Immature natural killer cell (primary cell): Measurements from ENCODE around the gene MORN4. TPM values are rescaled to one million over a fixed set of nuclear protein-coding genes. Genes with fewer than 3 reads are reported as not detected.

Experiments
- DNase-seq, 3 donors: peaks; one replicate each; pipeline ENCODE4 v3.0.0; 2022; ENCODE audit warnings: mixed read lengths in 1 of 3
- H3K27ac Mint-ChIP-seq, 6 donors: one replicate each; pipeline ENCODE4 v1.8.0; 2020; ENCODE audit warnings: mixed read lengths in 6 of 6, mild to moderate bottlenecking in 5 of 6, inconsistent platforms in 4 of 6, moderate library complexity in 3 of 6
- H3K27me3 Mint-ChIP-seq, 3 donors: one replicate each; pipeline ENCODE4 v1.8.0; 2020 to 2021; ENCODE audit warnings: low read depth in 3 of 3, mild to moderate bottlenecking in 3 of 3, mixed read lengths in 3 of 3, moderate library complexity in 3 of 3, inconsistent platforms in 1 of 3
- H3K36me3 Mint-ChIP-seq, 3 donors: one replicate each; pipeline ENCODE4 v1.8.0; 2020; ENCODE audit warnings: mixed read lengths in 3 of 3, inconsistent platforms in 2 of 3, mild to moderate bottlenecking in 2 of 3
- H3K4me1 Mint-ChIP-seq, 2 donors: one replicate each; pipeline ENCODE4 v1.8.0; 2020; ENCODE audit warnings: inconsistent platforms in 2 of 2, mild to moderate bottlenecking in 2 of 2, mixed read lengths in 2 of 2, moderate library complexity in 1 of 2
- H3K4me3 Mint-ChIP-seq, 5 donors: one replicate each; pipeline ENCODE4 v1.8.0; 2020; ENCODE audit warnings: mild to moderate bottlenecking in 5 of 5, mixed read lengths in 5 of 5, inconsistent platforms in 3 of 5, moderate library complexity in 3 of 5
- H3K9me3 Mint-ChIP-seq, 6 donors: one replicate each; pipeline ENCODE4 v1.8.0; 2020; ENCODE audit warnings: mild to moderate bottlenecking in 6 of 6, mixed read lengths in 6 of 6, inconsistent platforms in 4 of 6, moderate library complexity in 3 of 6
- polyA plus RNA-seq, 3 donors: library from polyadenylated mRNA; unstranded; fragments of 300-500 nt; fragmentation: Illumina TruSeq; gene quantifications; one replicate each; pipeline ENCODE4 v1.2.3, GENCODE V29; 2021

Gene MORN4
- polyA plus RNA-seq, result 1 to 10 TPM in 2 of 3 donors, under 1 TPM in 1; 0.80 to 6.1 (median 1.1) TPM

DNA sequence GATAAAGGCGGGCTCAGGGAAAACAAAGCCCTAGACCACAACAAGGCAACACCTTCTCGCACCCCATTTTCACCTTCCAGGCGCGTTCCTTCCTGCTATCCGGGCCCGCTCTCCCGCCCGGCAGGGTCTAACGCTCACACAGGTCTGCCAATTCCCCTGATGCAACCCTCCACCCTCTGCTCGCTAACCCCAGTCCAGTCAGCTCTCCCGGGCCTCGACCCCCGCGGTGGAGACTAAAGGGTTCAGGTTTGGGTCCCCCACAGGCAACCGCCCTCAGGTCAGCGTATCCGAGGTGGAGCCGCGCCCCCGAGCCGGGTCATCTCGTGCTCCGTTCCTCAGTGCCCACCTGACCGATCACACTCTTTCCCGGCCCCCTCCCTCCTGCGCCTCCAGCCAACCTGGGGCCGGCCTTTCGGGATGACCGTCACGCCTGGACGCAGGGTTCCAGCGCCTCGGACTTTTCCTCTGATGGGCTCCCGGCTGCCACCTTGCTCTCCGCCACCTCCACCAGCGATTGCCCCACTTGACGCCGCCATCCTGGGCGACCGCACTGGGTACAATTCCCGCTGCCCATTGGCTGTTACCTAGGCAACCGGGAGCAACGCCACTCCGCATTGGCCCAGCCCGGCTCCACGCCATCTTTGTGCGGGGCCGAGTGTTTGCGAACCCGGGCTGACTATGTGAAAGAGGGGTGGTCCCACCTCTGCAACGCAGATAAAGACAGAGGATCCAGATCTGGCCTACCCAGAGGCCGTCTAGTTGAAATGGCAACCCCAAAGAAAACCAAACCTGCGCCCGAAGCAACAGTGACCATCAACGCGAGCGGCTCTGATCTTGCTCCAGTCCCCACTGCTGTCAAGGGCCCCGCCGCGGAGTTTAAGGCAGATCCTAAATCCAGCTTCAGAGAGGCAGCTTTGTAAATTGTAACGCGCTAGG is at the start of gene MORN4:
Gene MORN4, minus strand, starts transcription at position 552 of the 936 bp plus-strand sequence. CDS start 13,847 bp downstream, outside the sequence.
- peak within 1 kb of the TSS; percentile 95 to 100 (median 95) for H3K4me3 Mint-ChIP-seq
- H3K4me1 Mint-ChIP-seq, result peaks cover 13 to 17% of the 10 kb centered on the region in 2 donors
- no peaks in the 10 kb centered on the region for H3K9me3 Mint-ChIP-seq
- H3K36me3 Mint-ChIP-seq, result peaks cover 0 to 4% (median 0%) of the 10 kb centered on the region in 3 donors
- peaks cover 8 to 12% (median 11%) of the 10 kb centered on the region in 3 donors for H3K27me3 Mint-ChIP-seq
- peak; percentile 89 to 91 (median 90) for DNase-seq
- H3K27ac Mint-ChIP-seq, result peak within 1 kb of the TSS; percentile 47 to 92 (median 84)

DNA sequence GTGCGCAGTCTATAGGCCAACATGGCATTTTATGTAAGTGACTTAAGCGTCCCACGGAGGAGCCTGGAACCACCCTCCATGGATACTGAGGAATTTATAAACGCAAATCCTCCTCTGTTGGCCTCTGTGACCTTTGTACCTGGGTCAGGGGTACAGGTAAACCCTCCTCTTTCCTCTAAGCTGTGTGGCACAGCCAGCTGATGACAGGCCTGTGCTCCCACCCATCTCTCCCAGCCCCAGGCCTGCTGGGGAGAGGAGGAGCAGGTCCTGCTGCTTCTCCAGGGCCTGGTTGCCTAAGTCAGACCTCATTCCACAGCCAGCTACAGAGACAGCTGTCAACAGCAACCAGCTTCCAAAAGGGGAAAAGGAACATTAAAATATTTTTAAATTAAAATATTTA is 48.7 kb upstream of the MORN4 start:
- H3K9me3 Mint-ChIP-seq, result no peaks in the 10 kb centered on the region
- H3K27ac Mint-ChIP-seq, result no peak overlapping the region
- H3K27me3 Mint-ChIP-seq, result peaks cover 0 to 6% (median 2%) of the 10 kb centered on the region in 3 donors
- DNase-seq, result no peak
- H3K36me3 Mint-ChIP-seq, result no peaks in the 10 kb centered on the region
- peaks cover 9 to 15% of the 10 kb centered on the region in 2 donors for H3K4me1 Mint-ChIP-seq
- H3K4me3 Mint-ChIP-seq, result no peak overlapping the region

DNA sequence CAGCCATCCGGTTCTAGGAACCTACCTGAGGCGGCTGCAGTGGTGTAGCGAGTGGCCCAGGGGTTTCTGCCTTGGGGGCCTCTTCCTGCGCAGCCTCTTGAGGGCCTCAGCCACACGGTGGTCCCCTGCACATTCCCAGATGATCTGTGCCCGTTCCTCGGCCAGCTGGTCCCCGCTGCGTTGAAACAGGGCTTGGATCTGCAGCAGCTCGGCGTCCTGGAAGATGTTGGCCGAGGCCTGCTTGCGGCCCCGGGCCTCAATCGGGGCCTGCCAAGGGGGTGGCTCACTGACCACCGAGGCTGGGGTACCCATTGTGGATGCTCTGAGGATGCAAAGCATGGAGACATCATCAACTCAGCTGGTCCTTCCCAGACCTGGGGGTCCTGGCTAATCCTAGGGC is 46.3 kb upstream of the MORN4 start:
- peaks cover 0 to 6% (median 2%) of the 10 kb centered on the region in 3 donors for H3K27me3 Mint-ChIP-seq
- peaks cover 0 to 7% (median 3%) of the 10 kb centered on the region in 3 donors for H3K36me3 Mint-ChIP-seq
- no peak for DNase-seq
- H3K4me3 Mint-ChIP-seq, result no peak overlapping the region
- H3K9me3 Mint-ChIP-seq, result no peaks in the 10 kb centered on the region
- H3K27ac Mint-ChIP-seq, result no peak overlapping the region
- no peaks in the 10 kb centered on the region for H3K4me1 Mint-ChIP-seq

DNA sequence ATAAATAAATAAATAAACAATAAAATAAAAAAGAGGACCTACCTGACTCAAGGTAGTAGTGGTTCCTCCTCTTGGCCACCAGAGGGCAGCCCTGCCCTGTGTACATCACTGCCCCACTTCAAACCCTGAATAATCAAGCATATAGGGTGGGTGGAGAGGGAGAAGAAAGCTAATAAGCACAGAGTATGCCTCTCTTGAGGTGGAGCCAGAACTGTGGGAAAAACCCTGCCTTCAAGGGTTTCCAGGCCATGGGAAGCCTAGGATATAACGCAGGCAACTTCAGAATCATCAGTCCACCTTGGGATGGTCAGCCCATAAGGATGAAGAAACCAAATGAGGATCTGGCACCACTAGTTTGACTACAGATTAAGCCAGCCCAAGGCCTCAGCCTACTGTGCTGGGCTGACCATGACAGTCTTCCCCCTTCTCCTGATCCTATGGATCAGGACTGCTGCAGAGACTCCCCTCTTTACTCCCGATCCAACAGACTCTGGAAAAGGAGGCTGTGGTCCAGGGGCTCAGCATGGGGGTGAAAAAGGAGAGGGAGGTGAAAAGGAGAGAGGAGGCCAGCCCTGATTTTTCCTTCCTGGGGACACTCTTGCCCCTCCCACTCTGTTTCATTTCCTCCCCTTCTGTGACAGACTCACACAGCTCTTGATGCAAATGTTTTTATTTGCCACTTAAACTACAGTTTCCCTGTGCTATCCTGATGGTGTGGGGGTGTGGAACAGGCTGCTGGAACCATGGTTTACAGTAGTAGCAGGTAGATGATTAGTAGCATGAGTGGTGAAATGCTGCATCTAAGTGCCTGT is 43.7 kb upstream of the MORN4 start:
- DNase-seq, result peak; percentile 46 to 55 (median 48)
- no peaks in the 10 kb centered on the region for H3K9me3 Mint-ChIP-seq
- no peaks in the 10 kb centered on the region for H3K4me1 Mint-ChIP-seq
- peaks cover 6 to 23% (median 7%) of the 10 kb centered on the region in 3 donors for H3K36me3 Mint-ChIP-seq
- H3K27me3 Mint-ChIP-seq, result peaks cover 3 to 5% (median 5%) of the 10 kb centered on the region in 3 donors
- no peak overlapping the region for H3K4me3 Mint-ChIP-seq
- H3K27ac Mint-ChIP-seq, result peak overlapping the region in 4 of 6 donors; percentile 59 to 69 (median 67)

DNA sequence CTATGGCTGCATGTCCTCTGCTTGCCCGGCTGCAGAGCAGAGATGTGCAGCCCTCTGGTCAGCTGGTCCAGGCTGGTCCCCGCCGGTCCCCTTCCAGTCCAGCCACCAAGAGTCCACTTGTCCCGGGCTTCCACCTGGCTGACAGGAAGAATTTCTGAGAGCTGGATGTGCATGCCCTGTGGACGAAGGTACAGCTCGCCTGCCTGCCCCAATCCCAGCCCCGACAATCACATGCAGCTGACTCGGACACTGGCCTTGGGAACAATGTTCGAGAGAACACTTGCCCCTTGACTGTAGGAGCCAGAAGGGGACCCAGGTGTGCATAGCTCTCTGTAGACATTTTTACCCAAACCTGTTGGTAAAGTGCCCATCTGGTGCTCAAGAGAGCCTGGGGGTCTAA is 41.9 kb upstream of the MORN4 start:
- Mint-ChIP-seq H3K27me3 (peaks cover 3 to 5% (median 5%) of the 10 kb centered on the region in 3 donors), H3K27ac (no peak overlapping the region), H3K9me3 (no peaks in the 10 kb centered on the region), H3K4me3 (no peak overlapping the region), H3K36me3 (peaks cover 10 to 28% (median 10%) of the 10 kb centered on the region in 3 donors), H3K4me1 (no peaks in the 10 kb centered on the region)
- no peak for DNase-seq

DNA sequence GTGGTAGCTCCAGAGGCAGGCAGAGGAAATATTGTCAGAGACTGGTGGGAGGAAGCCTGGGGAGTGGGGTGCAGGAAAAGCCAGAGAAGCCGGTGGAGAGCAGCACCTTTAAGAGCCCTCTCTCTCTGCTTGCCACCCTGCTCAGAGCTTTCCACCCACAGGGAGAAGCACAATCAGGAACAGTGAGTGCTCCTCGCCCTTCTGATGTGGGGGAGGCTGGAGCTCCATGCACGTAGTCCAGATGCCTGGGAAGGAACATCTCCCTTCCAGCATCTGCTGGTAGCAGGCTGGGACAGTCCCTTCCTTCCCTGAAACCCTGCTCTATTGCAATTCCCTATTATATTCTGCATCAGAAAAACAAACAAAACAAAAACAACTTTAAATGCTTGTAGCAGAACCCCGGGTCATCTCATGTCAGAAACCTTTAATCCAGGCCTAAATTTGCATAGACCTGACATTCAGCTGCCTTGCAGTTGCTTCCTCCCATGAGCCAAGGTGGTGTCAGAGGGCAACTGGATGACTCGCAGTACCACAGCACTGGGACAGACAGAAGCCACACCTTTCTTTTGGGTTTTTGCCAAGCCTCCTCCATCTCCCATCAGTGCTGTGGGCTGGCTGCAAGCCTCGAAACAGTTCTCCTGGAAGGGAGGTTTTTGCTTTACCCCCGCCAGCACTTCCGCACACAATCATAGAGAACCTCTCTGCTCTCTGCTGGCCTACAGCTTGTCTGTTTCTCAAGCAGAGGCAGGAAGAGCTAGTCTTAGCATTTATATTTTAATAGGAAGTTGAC is 40.6 kb upstream of the MORN4 start:
- no peak overlapping the region for H3K27ac Mint-ChIP-seq
- no peak overlapping the region for H3K4me3 Mint-ChIP-seq
- no peak for DNase-seq
- H3K4me1 Mint-ChIP-seq, result no peaks in the 10 kb centered on the region
- H3K9me3 Mint-ChIP-seq, result no peaks in the 10 kb centered on the region
- peaks cover 10 to 32% (median 11%) of the 10 kb centered on the region in 3 donors for H3K36me3 Mint-ChIP-seq
- peaks cover 3 to 5% (median 5%) of the 10 kb centered on the region in 3 donors for H3K27me3 Mint-ChIP-seq

DNA sequence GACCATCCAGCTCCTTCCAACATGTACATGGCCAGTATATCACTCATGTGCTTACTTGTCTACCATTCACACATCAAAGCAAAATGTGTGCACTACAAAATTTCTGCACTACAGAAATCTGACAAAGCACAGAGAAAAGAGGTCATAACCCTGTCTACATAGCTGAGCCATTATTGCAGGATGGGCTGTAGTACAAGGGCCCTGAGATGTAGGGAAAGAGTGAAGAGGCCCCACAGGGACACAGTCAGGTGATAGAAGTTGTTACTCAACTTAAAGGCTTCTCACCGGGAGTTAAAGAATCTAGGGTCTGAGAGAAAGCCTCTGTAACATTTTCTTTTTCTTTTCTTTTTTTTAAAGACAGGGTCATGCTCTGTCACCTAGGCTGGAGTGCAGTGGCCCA is 36.3 kb upstream of the MORN4 start:
- Mint-ChIP-seq H3K36me3 (peaks cover 24 to 47% (median 24%) of the 10 kb centered on the region in 3 donors), H3K4me3 (no peak overlapping the region), H3K4me1 (peaks cover 11 to 12% of the 10 kb centered on the region in 2 donors), H3K9me3 (no peaks in the 10 kb centered on the region), H3K27ac (peak overlapping the region in 3 of 6 donors; percentile 35 to 71 (median 64)), H3K27me3 (peaks cover 3 to 5% (median 5%) of the 10 kb centered on the region in 3 donors)
- no peak for DNase-seq

DNA sequence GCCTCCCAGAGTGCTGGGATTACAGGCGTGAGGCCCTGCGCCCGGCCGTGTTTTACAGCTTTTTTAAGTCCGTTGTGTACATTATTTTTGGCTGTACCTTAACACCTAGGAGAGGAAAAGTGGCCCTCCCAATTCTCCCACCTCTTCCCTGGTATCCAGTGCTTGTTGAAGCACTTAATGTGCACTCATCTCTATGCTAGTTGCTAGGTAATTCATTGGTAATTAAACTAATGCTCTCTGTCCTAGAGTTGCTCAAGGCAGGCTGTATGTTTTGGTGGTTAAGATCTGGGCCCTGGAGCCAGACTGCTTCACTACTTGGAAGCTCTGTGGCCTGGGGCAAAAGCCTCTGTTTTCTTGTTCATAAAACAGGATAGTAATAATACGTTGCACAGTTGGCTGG is 34.2 kb upstream of the MORN4 start:
- H3K9me3 Mint-ChIP-seq, result no peaks in the 10 kb centered on the region
- no peak overlapping the region for H3K4me3 Mint-ChIP-seq
- H3K4me1 Mint-ChIP-seq, result peaks cover 11 to 12% of the 10 kb centered on the region in 2 donors
- no peak for DNase-seq
- peaks cover 2 to 3% (median 3%) of the 10 kb centered on the region in 3 donors for H3K27me3 Mint-ChIP-seq
- H3K36me3 Mint-ChIP-seq, result peaks cover 31 to 48% (median 35%) of the 10 kb centered on the region in 3 donors
- peak overlapping the region in 3 of 6 donors; percentile 1 to 56 (median 36) for H3K27ac Mint-ChIP-seq

DNA sequence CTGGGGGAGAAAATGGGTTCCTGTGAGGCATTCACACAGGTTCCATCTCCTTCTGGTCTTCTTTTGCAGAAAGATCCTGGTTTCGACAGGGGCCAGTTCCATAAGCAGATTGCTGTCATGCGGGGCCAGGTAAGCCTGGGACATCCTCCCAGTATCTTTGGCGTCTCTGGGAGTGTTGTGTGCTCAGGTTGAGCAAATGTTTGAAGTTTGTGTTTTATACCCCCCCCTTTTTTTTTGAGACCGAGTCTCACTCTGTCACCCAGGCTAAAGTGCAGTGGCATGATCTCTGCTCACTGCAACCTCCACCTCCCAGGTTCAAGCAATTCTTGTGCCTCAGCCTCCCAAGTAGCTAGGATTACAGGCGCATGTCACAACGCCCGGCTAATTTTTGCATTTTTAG is 33.7 kb upstream of the MORN4 start:
- Mint-ChIP-seq H3K4me3 (no peak overlapping the region), H3K4me1 (peaks cover 11 to 12% of the 10 kb centered on the region in 2 donors), H3K9me3 (no peaks in the 10 kb centered on the region), H3K27ac (no peak overlapping the region), H3K36me3 (peaks cover 31 to 48% (median 38%) of the 10 kb centered on the region in 3 donors), H3K27me3 (peaks cover under 1 to 3% (median 2%) of the 10 kb centered on the region in 3 donors)
- no peak for DNase-seq

DNA sequence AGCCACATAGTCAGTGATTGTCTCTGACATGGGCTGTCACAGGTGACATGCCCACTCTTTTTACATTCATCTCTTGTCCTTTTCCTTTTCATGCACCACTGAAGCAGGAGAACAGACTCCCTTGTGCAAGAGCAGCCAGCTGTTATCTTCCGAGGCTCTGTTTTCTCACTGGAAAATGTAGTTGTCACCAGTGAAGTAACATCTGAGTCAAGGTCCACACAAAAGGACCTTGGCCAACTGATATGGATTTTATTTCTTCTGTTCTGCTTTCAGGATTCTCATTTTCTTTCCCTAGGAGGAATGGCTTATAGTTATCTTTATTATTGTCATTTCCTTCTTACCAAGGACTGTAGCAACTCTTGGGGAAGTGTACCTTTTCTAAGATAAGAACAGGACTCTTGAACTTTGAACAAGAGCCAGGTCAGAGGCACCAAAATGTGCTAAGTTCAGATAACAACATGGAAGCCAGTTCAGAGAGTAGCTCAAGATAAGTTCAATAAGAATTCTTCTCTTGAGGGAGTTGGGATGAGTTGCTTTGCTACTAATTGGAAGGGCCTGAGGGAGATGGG is 31.1 kb upstream of the MORN4 start:
- no peak for DNase-seq
- H3K27me3 Mint-ChIP-seq, result peaks cover 0 to 3% (median 2%) of the 10 kb centered on the region in 3 donors
- H3K36me3 Mint-ChIP-seq, result peaks cover 28 to 43% (median 33%) of the 10 kb centered on the region in 3 donors
- peaks cover 11 to 14% of the 10 kb centered on the region in 2 donors for H3K4me1 Mint-ChIP-seq
- no peaks in the 10 kb centered on the region for H3K9me3 Mint-ChIP-seq
- peak overlapping the region in 2 of 6 donors; percentile 23 to 37 for H3K27ac Mint-ChIP-seq
- no peak overlapping the region for H3K4me3 Mint-ChIP-seq

DNA sequence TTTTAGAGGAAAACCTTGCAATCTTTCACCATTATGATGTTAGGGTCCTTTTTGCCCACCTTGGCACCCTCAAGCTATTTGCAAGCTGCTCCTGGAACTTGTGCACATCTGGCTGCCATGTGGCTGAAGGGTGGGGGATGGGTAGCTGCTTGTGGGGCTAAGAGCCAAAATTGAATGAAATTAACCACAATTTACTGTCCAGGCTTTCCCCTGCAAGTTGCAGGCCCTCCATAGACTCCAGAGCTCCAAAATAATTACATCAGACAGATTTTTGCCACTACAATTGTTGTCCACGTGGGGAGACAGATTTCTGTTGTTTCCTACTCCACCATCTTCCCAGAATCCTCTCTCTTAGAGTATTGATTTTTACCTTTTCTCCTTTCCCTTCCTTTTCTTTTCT is 26.3 kb upstream of the MORN4 start:
- DNase-seq, result no peak
- no peaks in the 10 kb centered on the region for H3K27me3 Mint-ChIP-seq
- H3K36me3 Mint-ChIP-seq, result peaks cover 35 to 43% (median 41%) of the 10 kb centered on the region in 3 donors
- H3K4me1 Mint-ChIP-seq, result peaks cover 0 to 5% of the 10 kb centered on the region in 2 donors
- H3K27ac Mint-ChIP-seq, result peak overlapping the region in 1 of 6 donors; percentile 69
- H3K4me3 Mint-ChIP-seq, result no peak overlapping the region
- H3K9me3 Mint-ChIP-seq, result no peaks in the 10 kb centered on the region

DNA sequence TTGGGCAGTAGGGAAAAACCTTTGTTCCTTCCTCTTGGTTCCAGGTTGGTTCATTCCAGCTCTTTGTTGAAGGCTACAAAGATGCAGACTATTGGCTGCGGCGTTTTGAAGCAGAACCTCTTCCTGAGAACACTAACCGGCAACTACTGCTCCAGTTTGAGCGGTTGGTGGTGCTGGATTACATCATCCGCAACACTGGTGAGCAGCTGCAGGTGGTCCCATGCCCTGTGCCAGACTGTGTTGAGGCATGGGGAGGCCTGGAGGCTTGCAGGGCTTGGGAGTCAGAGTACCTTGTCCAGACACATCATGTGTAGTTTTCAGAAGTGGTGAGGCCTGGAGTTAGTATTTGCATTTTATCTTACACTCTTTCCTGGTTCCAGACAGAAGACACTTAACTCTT is 23.5 kb upstream of the MORN4 start:
- Mint-ChIP-seq H3K27ac (peak overlapping the region in 3 of 6 donors; percentile 8 to 20 (median 20)), H3K4me3 (no peak overlapping the region), H3K27me3 (no peaks in the 10 kb centered on the region), H3K9me3 (no peaks in the 10 kb centered on the region), H3K36me3 (peaks cover 31 to 46% (median 35%) of the 10 kb centered on the region in 3 donors), H3K4me1 (peaks cover 6 to 7% of the 10 kb centered on the region in 2 donors)
- no peak for DNase-seq
